ENCODE data around the gene SEPTIN3. TPM values are rescaled to one million over a fixed set of nuclear protein-coding genes. Genes with fewer than 3 reads are reported as not detected.

SEPTIN3 gene, protein sequence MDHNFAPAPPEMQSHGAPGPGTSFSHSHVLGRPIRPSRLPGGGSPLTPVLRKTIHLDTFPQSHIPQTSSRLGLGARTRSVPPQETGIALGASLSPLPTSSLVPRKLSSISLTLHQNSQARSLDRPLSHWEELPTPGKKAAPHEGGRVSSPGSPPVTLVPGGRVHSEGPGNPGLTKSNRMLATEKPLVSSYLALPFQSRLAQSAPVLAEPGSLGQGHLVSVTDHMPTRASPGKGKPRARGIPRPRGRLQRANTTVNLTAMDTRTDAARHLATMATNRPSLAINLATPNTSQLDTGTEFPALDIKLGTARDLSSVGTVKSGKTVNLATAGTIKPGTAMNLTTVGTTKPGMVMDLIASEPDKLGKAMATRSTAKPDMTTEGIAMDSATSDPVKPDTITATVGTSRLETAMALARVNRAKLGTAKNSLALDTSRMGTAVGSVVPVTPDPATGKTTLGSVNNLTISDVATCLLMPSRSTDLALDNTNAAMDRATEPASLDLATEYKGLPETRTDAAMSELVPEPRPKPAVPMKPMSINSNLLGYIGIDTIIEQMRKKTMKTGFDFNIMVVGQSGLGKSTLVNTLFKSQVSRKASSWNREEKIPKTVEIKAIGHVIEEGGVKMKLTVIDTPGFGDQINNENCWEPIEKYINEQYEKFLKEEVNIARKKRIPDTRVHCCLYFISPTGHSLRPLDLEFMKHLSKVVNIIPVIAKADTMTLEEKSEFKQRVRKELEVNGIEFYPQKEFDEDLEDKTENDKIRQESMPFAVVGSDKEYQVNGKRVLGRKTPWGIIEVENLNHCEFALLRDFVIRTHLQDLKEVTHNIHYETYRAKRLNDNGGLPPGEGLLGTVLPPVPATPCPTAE
- 1.1 and 1.5 TPM in 2 replicates for total RNA-seq (2013; cell fraction: nucleolus; rRNA removed)
- total RNA-seq (2014; rRNA removed) (1.1 and 1.5 TPM in 2 replicates), total RNA-seq (2014; rRNA removed; fragmentation: Illumina TruSeq; extraction: Trizol) (1.3 and 1.4 TPM in 2 replicates), total RNA-seq (2021) (1.7 and 1.9 TPM in 2 replicates), polyA plus RNA-seq (2011; rRNA removed) (0.43 and 0.52 TPM in 2 replicates), polyA plus RNA-seq (2014; fragmentation: Illumina TruSeq; extraction: Trizol) (3.1 TPM in 2 replicates), polyA plus RNA-seq (2014; fragmentation: Nextera tagmentation; extraction: Ambion mirVana) (under 1 TPM; 0.39 to 0.60 TPM), polyA plus RNA-seq (2014; rRNA removed) (1.5 and 1.8 TPM in 2 replicates), polyA plus RNA-seq (2016; fragmentation: Nextera tagmentation; extraction: Ambion mirVana) (under 1 TPM; 0.05 to 0.15 TPM), polyA minus RNA-seq (2011; rRNA and poly(A)+ RNA removed) (0.52 and 0.73 TPM in 2 replicates), Bru-seq, nascent RNA (percentile 25 among the genes with signal in this experiment), BruChase-seq, experiment 1, labeled RNA remaining after a 6-hour chase (percentile 21 among the genes with signal in this experiment), BruChase-seq, experiment 2, labeled RNA remaining after a 2-hour chase (percentile 21 among the genes with signal in this experiment)
- polyA plus RNA-seq (2011; ENCODE audit: low read depth): 0.22 TPM
- 0.28 and 0.31 TPM in 2 replicates for polyA plus RNA-seq (2011; cell fraction: cytosol; rRNA removed)
- polyA plus RNA-seq (2011; cell fraction: nucleus; rRNA removed): 0.59 and 0.82 TPM in 2 replicates
- polyA plus RNA-seq (2012): 0.49 and 1.3 TPM in 2 replicates
- polyA minus RNA-seq (2011; cell fraction: cytosol; rRNA and poly(A)+ RNA removed): not detected in 2 replicates
- 0.19 and 0.36 TPM in 2 replicates for polyA minus RNA-seq (2011; cell fraction: nucleus; rRNA and poly(A)+ RNA removed)
- long read RNA-seq, experiment 1: 0 reads
- long read RNA-seq, experiment 2: 0 reads

DNA sequence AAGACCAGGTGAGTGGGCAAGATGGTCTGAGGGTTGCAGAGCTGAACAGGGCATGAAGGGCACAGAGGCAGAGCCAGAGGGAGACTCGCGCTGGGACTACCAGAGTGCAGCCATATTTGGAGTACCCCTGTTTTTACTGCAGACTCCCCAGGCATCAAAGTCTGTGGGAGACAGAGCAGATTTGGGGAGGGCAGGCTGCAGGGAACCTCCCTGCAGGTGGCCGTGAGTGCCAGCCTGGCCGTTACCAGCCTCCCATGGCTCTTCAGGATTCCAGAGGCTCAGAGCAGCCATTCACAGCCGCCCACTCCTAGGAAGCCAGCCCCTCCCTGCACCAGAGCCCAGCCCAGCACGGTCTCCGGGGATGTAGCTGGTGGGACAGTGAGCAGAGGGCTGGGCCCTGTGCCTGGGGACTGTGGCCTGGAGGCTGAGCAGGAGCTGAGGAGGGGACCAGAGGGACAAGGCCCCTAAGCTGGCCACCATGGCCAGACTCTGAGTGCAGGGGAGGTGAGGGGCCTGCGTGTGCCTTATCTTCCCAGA, at the start of gene SEPTIN3:
SEPTIN3 (plus strand) TSS at position 334 of the 537 bp plus-strand sequence. CDS start 2,050 bp downstream, outside the sequence.
- H2AFZ ChIP-seq (ENCODE audit: control insufficient read depth, low read depth, low read length): no peak within 1 kb of the TSS
- SMC1A ChIA-PET (ENCODE audit: uncharacterized antibody, unreplicated experiment): interaction anchor here (0.7 kb wide), 1 partner anchor 142 kb away, joined by 3 read pairs; no protein-coding TSS in a partner anchor
- H3K36me3 ChIP-seq (ENCODE audit: control insufficient read depth in 2 of 2, insufficient read depth in 2 of 2, low read length in 1 of 2): no peaks in the 10 kb centered on the region
- POLR2A ChIA-PET: interaction anchor here (0.5 to 1.1 kb wide), 3 partner anchors 120 to 450 kb away, joined by 3 to 10 read pairs (median 7); no protein-coding TSS in a partner anchor
- in situ Hi-C loops (cut with MboI): loop anchor here (5.0 kb wide), 1 partner anchor 468 kb away; no protein-coding TSS in a partner anchor
- ATAC-seq (no peak), DNase-seq (ENCODE audit: low read depth, low spot score) (no peak), FAIRE-seq (no peak)
- no peaks in the 10 kb centered on the region for H3K9me3 ChIP-seq (replicated peaks; ENCODE audit: control insufficient read depth, insufficient read depth, low read length)
- no peak within 1 kb of the TSS for H3K4me2 ChIP-seq (ENCODE audit: control insufficient read depth, insufficient read depth)
- no peaks in the 10 kb centered on the region for H3K79me2 ChIP-seq (ENCODE audit: control insufficient read depth, insufficient read depth, low read length)
- 61% methylated on average over 8 of the region's 8 CpGs for WGBS (ENCODE audit: insufficient coverage, insufficient replicate concordance, low lambda C conversion rate, missing lambda C conversion rate)
- H3K4me3 ChIP-seq: no peak within 1 kb of the TSS
- no peaks in the 10 kb centered on the region for H4K20me1 ChIP-seq (ENCODE audit: control insufficient read depth, insufficient read depth)
- RAD21 ChIA-PET (ENCODE audit: unreplicated experiment): interaction anchor here (0.9 kb wide), 1 partner anchor 472 kb away, joined by 3 read pairs; no protein-coding TSS in a partner anchor
- CTCF ChIA-PET: interaction anchor here (0.6 to 6.3 kb wide), 4 partner anchors 61 to 150 kb away, joined by 3 to 57 read pairs (median 16); partner anchors contain the start of gene NDUFA6
- intact Hi-C loops (cut with micrococcal nuclease; ENCODE audit: unreplicated experiment): loop anchor here (5.0 to 10.0 kb wide), 4 partner anchors 103 to 583 kb away; partner anchors contain the start of genes NAGA, PHETA2 and SERHL2
- no peaks in the 10 kb centered on the region for H3K27me3 ChIP-seq (replicated peaks in 1 of 2; ENCODE audit: control insufficient read depth in 2 of 2, insufficient read depth in 2 of 2, low read length in 1 of 2)
- no TSS peak for BruUV-seq (replicated peaks)
- no peaks in the 10 kb centered on the region for H3K4me1 ChIP-seq (ENCODE audit: control insufficient read depth, insufficient read depth, low read length)
- no peak within 1 kb of the TSS for H3K27ac ChIP-seq (ENCODE audit: control insufficient read depth, insufficient read depth)
- H3K9ac ChIP-seq (ENCODE audit: control insufficient read depth, insufficient read depth, low read length): no peak within 1 kb of the TSS
- TF ChIP-seq, protein P1, sequence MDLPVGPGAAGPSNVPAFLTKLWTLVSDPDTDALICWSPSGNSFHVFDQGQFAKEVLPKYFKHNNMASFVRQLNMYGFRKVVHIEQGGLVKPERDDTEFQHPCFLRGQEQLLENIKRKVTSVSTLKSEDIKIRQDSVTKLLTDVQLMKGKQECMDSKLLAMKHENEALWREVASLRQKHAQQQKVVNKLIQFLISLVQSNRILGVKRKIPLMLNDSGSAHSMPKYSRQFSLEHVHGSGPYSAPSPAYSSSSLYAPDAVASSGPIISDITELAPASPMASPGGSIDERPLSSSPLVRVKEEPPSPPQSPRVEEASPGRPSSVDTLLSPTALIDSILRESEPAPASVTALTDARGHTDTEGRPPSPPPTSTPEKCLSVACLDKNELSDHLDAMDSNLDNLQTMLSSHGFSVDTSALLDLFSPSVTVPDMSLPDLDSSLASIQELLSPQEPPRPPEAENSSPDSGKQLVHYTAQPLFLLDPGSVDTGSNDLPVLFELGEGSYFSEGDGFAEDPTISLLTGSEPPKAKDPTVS (IDR thresholded peaks at IDR 0.05; ENCODE audit: low read depth, low read length): no peak
- TF ChIP-seq YBX1 (IDR thresholded peaks at IDR 0.05): no peak
- TF ChIP-seq, protein P2, sequence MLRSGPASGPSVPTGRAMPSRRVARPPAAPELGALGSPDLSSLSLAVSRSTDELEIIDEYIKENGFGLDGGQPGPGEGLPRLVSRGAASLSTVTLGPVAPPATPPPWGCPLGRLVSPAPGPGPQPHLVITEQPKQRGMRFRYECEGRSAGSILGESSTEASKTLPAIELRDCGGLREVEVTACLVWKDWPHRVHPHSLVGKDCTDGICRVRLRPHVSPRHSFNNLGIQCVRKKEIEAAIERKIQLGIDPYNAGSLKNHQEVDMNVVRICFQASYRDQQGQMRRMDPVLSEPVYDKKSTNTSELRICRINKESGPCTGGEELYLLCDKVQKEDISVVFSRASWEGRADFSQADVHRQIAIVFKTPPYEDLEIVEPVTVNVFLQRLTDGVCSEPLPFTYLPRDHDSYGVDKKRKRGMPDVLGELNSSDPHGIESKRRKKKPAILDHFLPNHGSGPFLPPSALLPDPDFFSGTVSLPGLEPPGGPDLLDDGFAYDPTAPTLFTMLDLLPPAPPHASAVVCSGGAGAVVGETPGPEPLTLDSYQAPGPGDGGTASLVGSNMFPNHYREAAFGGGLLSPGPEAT (IDR thresholded peaks at IDR 0.05; ENCODE audit: low read depth): no peak
- TF ChIP-seq NR2C2 (IDR thresholded peaks at IDR 0.05; ENCODE audit: borderline replicate concordance, control insufficient read depth, insufficient read length, low read depth): no peak
- TF ChIP-seq, protein P3, sequence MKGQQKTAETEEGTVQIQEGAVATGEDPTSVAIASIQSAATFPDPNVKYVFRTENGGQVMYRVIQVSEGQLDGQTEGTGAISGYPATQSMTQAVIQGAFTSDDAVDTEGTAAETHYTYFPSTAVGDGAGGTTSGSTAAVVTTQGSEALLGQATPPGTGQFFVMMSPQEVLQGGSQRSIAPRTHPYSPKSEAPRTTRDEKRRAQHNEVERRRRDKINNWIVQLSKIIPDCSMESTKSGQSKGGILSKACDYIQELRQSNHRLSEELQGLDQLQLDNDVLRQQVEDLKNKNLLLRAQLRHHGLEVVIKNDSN (IDR thresholded peaks at IDR 0.05; ENCODE audit: borderline replicate concordance, extremely low read length, insufficient read depth, low read depth, low read length): no peak
- TF ChIP-seq, protein P4, sequence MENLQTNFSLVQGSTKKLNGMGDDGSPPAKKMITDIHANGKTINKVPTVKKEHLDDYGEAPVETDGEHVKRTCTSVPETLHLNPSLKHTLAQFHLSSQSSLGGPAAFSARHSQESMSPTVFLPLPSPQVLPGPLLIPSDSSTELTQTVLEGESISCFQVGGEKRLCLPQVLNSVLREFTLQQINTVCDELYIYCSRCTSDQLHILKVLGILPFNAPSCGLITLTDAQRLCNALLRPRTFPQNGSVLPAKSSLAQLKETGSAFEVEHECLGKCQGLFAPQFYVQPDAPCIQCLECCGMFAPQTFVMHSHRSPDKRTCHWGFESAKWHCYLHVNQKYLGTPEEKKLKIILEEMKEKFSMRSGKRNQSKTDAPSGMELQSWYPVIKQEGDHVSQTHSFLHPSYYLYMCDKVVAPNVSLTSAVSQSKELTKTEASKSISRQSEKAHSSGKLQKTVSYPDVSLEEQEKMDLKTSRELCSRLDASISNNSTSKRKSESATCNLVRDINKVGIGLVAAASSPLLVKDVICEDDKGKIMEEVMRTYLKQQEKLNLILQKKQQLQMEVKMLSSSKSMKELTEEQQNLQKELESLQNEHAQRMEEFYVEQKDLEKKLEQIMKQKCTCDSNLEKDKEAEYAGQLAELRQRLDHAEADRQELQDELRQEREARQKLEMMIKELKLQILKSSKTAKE (IDR thresholded peaks at IDR 0.05; ENCODE audit: low read depth, poor library complexity, severe bottlenecking): no peak

All from GM12878 (cell line).